NCI-H2227 (cell line): ENCODE results near the gene CERS1.

Experiments used
- DNase-seq: peaks from one replicate; lab custom pipeline; 2025; ENCODE audit not compliant: unreplicated experiment; lab: John Stamatoyannopoulos, UW

The CERS1 gene, protein sequence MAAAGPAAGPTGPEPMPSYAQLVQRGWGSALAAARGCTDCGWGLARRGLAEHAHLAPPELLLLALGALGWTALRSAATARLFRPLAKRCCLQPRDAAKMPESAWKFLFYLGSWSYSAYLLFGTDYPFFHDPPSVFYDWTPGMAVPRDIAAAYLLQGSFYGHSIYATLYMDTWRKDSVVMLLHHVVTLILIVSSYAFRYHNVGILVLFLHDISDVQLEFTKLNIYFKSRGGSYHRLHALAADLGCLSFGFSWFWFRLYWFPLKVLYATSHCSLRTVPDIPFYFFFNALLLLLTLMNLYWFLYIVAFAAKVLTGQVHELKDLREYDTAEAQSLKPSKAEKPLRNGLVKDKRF

DNA sequence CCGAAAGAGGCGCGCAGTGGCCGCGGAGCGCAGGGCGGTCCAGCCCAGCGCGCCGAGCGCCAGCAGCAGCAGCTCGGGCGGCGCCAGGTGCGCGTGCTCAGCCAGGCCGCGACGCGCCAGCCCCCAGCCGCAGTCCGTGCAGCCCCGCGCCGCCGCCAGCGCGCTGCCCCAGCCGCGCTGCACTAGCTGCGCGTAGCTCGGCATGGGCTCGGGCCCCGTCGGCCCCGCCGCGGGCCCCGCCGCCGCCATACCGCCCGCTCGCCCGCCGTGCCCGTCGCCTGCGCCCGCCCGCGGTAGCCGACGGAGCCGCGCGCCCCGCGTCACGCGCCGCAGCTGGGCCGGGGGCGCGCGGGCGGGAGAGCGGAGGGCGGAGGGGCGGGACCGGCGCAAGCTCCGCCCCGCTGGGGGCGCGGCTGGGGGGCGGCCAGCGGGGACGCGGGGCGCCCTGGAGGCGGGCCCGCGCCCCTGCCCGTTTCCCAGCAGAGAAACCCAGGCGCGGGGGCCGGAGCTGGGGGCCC, at the start of gene CERS1:
Gene CERS1 (minus strand): TSS at position 335 of the 518 bp plus-strand sequence. CDS start 86 bp downstream, at position 249.
- DNase-seq = peak; percentile 70

DNA sequence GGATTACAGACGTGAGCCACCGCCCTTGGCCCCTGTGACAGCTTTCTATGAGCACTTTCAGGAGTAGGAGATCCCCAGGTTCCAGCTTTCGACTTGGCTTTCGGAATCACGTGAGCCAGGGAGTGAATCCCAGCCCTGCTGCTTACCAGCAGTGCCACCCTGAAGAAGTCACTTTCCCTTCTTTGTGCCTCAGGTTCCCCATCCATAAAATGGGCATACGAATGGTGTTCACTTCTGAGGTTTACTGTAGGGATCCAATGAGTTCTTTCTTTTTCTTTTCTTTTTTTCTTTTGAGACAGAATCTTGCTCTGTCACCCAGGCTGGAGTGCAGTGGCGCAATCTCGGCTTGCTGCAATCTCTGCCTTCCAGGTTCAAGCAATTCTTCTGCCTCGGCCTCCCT, 49.3 kb upstream of the CERS1 start:
- DNase-seq = no peak

DNA sequence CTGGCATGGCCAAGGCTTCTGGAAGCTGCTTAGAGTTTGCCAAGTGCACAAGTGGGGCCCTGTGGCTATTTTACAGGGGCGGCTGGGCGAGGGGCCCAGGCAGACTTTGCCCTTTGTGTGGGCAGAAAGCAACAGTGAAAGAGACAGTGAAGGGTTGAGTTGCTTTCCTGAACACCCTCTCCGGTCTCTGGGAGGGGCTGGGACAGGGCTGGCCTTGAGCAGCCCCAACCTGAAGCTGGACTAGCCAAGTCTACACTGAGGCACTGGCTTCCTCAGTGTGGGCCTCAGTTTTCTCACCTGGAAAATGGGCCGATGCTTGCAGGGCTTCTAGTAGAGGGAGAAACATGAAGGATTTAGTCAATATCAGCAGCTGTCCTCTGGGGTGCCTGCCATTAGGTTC, 47.5 kb upstream of the CERS1 start:
- no peak for DNase-seq

DNA sequence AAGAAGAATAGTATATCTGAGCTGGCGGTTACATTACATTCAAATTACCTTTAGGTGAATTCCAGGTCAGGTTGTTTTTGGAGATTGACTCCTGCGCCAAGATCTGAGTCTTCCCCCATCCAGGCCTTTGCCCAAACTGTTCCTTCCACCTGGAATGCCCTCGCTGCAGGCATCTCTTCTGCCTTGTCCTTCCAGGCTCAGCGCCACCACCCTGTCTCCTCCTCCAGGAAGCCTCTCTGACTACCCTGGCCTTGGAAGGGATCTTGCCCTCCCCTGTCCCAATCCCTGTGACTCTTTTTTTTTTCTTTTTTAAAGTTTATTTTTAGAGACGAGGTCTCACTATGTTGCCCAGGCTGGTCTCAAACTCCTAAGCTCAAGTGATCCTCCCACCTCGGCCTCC, 46.7 kb upstream of the CERS1 start:
- no peak for DNase-seq

DNA sequence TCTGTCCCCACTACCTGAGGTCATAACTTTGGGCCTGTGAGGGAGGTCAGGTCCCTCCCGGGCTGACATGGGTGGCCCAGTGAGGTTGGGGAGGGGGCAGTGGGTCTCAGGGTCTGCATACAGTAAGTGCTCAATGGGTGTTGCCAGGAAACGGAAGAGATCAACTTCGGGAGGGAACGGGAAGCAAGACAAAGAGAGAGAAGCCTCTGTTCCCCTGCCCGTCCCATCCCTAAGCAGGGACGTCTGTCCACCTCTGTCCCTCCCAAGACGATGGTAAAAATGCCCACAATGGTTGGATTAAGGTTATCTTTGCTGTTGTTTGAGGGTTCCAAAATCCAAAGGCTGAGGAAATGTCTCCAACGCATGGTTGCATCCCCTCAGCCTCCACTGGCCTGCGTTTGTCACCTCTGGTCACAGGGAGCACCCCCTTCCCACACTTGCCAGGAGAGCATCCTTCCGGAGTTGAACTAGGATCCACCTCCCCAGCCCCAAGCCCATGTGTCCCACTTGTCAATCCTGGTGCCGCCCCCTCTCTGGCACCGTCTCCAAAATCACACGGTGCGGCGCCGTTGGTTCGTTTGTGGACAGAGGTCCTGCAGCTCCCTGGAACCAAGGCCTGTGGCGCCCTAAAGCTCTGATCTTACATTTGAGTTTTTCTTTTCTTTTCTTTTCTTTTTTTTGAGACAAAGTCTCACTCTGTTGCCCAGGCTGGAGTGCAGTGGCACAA, 45.8 kb upstream of the CERS1 start:
- DNase-seq = no peak

DNA sequence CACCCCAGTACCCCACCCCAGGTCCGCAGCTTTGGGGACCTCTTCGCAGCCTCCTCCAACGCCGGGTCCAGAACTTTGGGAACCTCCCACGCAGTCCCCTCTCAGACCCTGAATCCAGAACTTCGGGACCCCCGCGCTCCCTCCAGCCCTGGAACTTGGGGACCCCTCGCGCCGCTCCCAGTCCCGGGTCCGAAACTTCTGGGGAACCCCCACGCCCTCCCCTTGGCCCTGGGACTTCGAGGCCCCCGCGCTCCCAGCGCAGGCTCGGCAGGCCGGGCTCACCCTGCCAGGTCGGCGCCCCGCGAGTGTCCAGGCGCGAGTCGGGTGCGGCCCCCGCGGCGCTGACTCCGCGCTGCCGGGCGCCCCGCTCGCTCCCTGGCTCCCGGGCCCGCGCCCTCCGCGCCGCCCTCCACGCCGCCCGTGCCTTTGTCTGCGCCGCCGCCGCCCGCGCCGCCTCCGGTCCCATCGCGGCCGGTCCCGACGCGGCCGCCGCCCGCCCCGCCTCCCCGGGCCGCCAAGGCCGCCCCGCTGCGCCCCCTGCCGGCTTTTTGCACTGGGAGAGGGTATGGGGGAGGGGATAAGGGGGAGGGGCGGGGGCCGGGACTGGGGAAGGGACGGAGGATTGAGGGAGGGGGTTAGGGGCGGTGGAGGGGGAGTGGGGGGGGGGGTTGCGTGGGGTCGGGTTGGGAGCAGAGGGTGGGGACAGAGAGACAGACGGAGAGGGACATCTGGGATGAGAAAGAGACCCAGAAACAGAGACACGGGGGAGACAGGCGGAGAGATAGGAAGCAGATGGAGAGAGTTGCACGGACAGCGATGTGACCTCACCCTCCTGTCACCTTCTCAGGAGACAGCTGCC, 45.0 kb upstream of the CERS1 start, which contains the start of gene HOMER3:
Gene HOMER3 (minus strand): TSS at position 449 of the 859 bp plus-strand sequence. CDS start 2,235 bp downstream, outside the sequence.
- DNase-seq = peak; percentile 68

DNA sequence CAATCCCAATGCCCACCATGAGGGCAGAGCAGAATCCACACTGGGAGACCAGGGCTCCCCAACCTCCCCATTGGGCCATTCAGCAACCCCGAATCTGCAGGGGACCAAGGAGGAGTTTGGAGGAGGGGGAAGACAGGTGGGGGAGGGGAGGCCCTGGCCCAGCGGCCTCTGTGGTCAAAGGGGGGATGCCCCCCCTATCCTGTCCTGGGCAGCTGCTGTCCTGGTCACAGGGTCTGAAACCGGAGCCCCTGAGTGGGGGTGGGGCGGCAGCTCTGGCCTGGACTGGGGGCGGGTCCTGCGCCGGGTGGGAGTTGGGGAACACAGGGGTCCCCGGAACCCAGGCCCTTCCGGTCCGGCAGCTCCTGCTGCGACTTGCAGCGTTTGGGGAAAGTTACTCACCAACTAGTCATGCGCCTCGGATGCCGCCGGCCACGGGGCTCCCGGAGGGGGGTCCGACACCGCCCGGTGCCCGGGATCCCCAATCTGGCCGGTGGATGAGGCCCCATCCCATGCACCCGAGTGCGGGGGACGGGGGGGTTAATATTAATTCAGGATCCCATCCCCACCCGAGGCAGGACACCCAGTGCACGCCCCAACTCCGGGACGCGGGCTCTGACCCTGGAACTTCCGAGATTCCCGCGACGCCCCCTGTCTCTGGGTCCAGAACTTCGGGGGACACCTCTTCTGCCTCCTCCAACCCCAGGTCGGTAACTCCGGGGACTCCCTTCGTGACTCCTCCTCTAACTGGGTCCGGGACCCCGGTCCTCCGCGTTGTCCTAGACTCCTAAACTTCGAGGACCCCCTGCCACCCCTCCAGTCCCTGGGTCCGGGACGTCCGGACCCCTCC, 44.2 kb upstream of the CERS1 start:
- no peak for DNase-seq

DNA sequence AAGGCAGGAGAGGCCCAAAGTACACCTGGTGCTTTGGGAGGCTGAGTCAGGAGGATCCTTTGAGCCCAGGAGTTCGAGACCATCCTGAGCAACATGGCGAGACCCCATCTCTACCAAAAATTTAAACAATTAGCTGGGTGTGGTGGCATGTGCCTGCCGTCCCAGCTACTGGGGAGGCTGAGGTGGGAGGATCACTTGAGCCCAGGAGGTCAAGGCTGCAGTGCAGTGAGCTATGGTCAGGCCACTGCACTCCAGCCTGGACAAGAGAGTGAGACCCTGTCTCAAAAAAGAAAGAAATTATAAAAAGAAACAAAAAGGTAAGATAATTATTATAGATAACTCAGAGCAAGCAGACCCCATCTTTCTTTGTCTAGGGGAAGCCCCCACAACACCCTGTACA, 43.2 kb upstream of the CERS1 start:
- no peak for DNase-seq

DNA sequence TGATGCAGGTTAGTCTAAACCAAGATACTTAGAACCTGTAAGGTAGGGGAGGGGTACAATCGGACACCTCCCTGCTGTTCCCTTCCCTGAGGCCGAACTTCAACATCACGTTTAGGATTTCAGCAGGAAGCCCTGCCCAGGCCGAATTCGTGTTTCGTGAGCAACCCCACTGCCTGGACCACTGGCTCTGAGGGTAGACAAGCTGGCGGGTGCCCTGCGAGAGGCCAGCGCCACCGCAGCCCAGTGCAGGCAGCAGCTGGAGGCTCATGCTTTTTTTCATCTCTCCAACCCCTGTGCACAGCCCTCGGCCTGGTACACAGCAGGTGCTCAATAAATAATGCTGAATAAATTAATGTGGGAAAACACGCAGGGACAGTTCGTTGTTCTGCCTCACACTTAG, 37.3 kb upstream of the CERS1 start:
- DNase-seq = no peak

DNA sequence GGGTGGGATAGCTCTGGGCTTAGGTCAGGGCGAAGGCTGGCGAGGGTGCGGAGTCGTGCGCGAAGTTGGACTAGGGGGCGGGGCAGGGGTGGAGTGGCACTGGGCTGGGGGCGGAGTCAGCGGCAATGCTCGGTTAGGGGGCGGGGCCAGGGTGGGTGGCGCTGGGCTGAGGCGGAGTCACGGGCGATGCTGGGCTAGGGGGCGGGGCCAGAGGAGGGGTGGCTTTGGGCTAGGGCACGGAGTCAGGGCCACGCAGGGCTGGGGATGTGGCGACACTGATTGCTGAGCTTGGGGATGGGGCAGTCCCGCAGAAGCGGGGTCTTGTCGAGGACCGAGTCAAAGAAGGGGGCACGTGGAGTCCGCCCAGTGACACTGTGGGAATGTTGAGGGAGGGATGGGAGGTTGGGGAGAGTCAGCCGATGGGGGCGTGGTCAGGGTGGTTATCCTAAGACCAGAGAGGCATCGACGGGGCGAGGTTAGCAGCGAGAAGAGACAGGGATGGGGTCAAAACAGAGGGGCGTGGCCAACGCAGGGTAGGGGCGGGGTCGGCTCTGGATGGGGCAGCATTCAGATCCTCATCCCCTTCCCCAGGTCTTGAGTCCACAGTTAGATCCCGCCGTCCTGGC, 36.4 kb upstream of the CERS1 start:
- DNase-seq = peak; percentile 13

DNA sequence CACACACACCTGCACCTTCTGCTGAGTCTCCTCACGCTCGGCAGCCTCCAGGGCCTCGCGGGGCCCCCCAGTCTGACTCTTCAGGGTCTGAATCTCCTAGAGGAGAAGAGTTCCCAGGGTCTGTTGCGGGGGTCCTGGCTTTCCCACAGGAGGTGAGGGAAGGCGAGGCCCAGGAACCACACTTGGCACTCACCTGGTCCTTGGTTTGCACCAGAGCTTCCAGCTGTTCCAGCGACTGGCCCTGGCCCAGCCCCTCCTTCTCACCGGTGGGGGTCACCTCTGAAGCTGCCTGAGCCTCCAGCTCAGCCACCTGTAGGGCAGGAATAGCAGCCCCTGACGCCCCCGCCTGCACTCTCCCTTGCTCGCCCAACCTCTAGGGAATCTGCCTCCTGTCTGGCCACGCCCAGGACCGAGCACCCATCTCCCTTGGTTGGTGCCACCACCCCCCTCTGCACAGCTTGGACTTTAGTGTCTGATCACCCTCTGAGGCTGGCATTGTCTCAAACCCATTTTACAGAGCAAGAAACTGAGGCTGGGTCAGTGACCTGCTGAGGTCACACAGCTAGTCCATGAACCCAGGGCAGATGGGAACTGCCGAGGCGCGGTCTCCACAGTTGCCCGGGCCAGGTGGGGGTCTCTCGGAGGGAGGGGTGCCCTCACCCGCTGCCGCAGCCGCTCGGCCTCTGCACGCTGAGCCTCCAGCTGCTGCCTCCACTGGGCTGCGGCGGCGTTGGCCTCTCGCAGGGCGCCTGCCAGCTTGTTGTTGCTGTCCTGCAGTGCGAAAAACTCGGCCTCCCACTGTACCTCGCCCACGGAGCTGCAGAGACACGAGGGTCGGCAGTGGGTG, 35.6 kb upstream of the CERS1 start:
- DNase-seq = no peak

DNA sequence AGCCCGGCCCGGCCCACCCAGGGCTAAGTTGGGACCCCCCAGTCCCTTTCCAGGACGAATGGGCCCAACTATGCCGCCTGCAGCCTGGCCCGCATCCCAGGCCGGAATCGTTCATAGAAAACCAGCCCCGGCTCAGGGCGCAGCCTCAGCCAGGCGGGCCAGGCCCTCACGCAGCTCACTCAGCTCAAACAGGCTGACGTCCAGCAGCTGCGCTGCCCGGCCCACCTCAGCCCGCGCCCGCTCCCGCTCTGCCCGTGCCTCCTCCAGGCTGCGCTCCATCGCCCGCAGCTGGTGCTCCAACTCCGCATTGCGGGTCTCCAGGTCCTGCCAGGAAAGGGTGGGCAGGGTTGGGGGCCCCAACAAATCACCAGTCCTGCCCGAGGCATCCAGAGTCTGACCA, 33.4 kb upstream of the CERS1 start:
- DNase-seq = no peak

DNA sequence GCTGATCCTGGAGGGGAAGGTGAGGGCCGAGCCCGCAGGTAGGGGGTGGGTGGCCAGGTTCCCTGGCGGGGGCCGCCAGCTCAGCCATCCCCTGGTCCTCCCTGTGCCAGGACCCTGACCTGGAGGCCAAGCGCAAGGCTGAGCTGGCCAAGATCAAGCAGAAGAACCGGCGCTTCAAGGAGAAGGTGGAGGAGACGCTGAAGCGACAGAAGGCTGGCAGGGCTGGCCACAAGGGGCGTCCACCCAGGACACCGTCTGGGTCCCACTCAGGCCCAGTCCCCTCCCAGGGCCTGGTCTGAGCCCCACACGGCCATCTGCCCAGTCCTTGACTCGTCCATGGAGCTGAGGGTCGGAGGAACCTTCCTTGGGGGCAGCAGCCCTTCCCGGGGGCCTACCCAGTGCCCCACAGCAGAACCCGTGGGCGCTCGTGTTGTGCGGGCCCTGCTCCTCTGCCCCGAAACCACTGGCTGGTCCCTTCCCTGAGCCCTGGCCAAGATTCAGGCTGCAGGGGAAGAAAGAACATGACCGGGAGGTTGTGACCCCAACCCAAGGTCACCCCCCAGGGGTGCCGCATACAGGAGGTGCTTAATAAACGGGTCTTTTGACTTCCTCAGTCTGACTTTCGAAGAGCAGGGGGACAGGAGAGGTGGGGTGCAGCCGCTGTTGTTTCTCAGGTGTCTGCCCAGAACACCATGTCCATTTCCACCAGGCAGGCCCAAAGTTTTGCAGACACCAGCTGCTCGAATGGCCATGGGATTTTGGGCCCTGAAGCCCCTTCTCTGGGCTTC, 32.3 kb upstream of the CERS1 start:
- DNase-seq = no peak

DNA sequence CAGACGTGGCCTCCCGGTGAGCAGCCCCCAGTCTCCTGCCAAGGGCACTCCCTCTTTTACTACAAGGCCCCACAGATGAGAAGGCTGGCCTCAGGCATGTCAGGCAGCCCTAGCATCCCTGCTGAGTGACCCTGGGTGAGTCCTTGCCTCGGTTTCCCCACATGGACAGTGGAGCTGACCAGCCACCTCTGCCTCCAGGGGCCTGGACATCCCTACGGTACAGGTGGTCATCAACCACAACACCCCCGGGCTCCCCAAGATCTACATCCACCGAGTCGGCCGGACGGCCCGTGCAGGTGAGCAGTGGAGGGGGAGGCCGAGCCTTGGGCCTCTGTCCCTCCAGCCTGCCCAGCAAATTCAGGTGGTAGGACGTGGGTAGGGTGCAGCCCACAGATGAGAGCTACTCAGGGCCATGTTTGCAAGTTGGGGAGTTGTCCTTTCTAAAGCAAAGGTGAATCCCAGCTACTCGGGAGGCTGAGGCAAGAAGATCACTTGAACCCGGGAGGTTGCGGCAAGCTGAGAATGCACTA, 28.8 kb upstream of the CERS1 start:
- DNase-seq = no peak

DNA sequence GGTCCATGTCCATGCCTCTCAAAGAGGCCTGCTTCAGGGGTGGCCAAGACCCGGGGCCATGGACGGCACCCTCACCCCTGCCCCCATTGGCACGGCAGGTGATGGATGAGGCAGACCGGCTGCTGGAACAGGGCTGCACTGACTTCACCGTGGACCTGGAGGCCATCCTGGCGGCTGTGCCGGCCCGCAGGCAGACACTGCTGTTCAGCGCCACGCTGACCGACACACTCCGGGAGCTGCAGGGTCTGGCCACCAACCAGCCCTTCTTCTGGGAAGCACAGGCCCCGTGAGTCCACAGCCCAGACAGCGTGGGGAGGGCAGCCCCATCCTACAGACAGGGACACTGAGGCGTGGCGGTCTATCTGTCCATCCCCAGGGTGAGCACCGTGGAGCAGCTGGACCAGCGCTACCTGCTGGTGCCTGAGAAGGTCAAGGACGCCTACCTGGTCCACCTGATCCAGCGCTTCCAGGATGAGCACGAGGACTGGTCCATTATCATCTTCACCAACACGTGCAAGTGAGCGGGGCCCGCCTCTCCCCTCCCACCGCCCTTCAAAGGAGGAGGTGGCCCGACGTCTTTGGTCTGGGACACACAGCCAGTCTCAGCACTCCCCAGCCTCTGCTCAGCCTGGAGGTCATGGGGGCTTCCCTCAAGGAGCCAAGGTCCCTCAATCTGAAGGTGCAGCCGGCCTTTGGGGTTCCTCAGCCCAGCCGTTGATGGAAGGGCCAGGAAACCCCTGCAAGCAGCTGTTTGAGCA, 26.4 kb upstream of the CERS1 start:
- DNase-seq = no peak

DNA sequence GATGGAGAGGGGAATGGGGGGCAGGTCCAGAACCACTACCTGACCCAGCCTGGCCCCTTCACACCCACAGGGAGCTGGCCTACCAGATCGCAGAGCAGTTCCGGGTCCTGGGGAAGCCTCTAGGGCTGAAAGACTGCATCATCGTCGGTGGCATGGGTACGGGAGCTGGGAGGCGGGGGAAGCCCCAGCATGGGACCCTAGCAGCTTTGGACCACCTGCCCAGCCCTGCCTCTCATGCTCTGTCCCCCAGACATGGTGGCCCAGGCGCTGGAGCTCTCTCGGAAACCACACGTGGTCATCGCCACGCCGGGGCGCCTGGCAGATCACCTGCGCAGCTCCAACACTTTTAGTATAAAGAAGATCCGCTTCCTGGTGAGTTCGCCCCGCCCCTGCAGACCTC, 25.6 kb upstream of the CERS1 start:
- no peak for DNase-seq

DNA sequence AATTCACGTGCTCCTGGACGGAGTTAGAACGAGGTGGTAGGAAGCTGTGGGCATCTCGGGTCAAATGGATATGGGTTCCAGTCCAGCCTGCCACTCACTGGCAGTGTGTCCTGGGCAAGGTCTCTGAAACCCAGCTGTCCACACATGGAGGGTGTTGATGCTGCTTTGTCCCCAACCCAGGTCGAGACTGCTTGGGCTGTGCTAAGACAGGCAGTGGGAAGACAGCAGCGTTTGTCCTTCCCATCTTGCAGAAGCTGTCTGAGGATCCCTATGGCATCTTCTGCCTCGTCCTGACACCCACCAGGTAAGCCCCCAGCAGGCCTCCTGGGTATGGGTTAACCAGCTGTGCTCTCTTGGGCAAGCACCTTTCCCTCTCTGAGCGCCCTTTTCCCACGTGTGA, 24.4 kb upstream of the CERS1 start:
- DNase-seq = no peak
